Psoas muscle (tissue), 8 donors: ENCODE data around the gene IFIT2. TPM values are rescaled to one million over a fixed set of nuclear protein-coding genes. Genes with fewer than 3 reads are reported as not detected.
"Not testable (repeated sequence)": the region's sequence is repeated elsewhere in the genome, so short reads cannot be mapped to it uniquely, and the experiment has no call there.

Experiments used
- ATAC-seq, 4 donors: fragments of 200-7000 bp; cut with Tn5 transposase; one replicate each; pipeline ENCODE4 v1.9.1; 2020; ENCODE audit warnings: moderate library complexity in 3 of 4, mild to moderate bottlenecking in 2 of 4
- DNase-seq, 2 donors: peaks; one replicate each; pipeline ENCODE4 v3.0.0-alpha.2; 2020
- H3K27ac ChIP-seq: fragments of 200-600 bp; one replicate; pipeline ENCODE4 v1.8.0; 2022
- H3K27me3 ChIP-seq, 3 donors: fragments of 200-600 bp in 1 of 3; one replicate each; pipeline versions ENCODE4 v1.6.1 to v1.8.0; 2013 to 2022; ENCODE audit warnings: low read length in 2 of 3, mild to moderate bottlenecking in 2 of 3, moderate library complexity in 1 of 3; ENCODE audit not compliant: insufficient read depth in 3 of 3
- H3K36me3 ChIP-seq, 2 donors: fragments of 200-600 bp in 1 of 2; one replicate each; pipeline versions ENCODE4 v1.6.1 to v1.8.0; 2013 to 2022; ENCODE audit warnings: low read depth in 1 of 2, mild to moderate bottlenecking in 1 of 2, moderate library complexity in 1 of 2; ENCODE audit not compliant: insufficient read depth in 1 of 2
- H3K4me1 ChIP-seq: fragments of 200-600 bp; one replicate; pipeline ENCODE4 v1.8.0; 2022
- H3K4me3 ChIP-seq: fragments of 200-600 bp; one replicate; pipeline ENCODE4 v1.8.0; 2022; ENCODE audit warnings: mild to moderate bottlenecking
- H3K9me3 ChIP-seq: fragments of 200-600 bp; one replicate; pipeline ENCODE4 v1.8.0; 2022
- WGBS, 3 donors: extraction: QIAGEN DNeasy Blood & Tissue Kit; methylation state at CpG; one replicate each; pipeline versions ENCODE4 v1.1.6 to v1.1.7; 2013; 5-methylcytosine and 5-hydroxymethylcytosine counted together
- intact Hi-C, 2 donors: fragments of 100-400 bp; cut with DNase I; formaldehyde crosslinking; loops; one replicate each; pipeline versions ENCODE4 v1.11.0 to v1.14.2; 2022
- long read RNA-seq, 2 donors: library from polyadenylated mRNA; unstranded; transcript quantifications; one replicate each; pipeline ENCODE4 v2.0.0, GENCODE V29; 2021
- polyA plus RNA-seq, 3 donors: library from polyadenylated mRNA; stranded (reverse); fragments of 200-250 nt; gene quantifications; one replicate each; pipeline ENCODE4 v1.2.3, GENCODE V29; 2013
- total RNA-seq, 4 donors: library from RNA; stranded (reverse); fragmentation: NEBNext Ultra II Directional in 2 of 4; extraction: Animal tissue kit (Norgen Biotek cat#: 25700) in 2 of 4; gene quantifications; one replicate each; pipeline versions ENCODE4 v1.2.1 to v1.2.4, GENCODE V29; 2021 to 2023
- TF ChIP-seq, protein P1 (sequence below): fragments of 200-600 bp; IDR thresholded peaks from one replicate; pipeline ENCODE4 v1.8.0; 2022; ENCODE audit warnings: antibody characterized with exemption
- donor health status: healthy with polysubstance abuse.
- donor health status: DM: no; HTN: no; CAD: no; lungs with moderate emphysema.
- donor health status: Bipolar disorder and iron deficiency.
- donor health status: healthy.
- donor health status: DM: yes; HTN: yes; CAD: no.
- donor health status: DM: no; HTN: no; CAD: no.
- donor health status: DM: no; HTN: no; CAD: no.
- donor health status: DM: yes; HTN: yes; CAD: no.

Gene IFIT2, protein sequence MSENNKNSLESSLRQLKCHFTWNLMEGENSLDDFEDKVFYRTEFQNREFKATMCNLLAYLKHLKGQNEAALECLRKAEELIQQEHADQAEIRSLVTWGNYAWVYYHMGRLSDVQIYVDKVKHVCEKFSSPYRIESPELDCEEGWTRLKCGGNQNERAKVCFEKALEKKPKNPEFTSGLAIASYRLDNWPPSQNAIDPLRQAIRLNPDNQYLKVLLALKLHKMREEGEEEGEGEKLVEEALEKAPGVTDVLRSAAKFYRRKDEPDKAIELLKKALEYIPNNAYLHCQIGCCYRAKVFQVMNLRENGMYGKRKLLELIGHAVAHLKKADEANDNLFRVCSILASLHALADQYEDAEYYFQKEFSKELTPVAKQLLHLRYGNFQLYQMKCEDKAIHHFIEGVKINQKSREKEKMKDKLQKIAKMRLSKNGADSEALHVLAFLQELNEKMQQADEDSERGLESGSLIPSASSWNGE
- total RNA-seq: 1 to 10 TPM; 1.2 to 4.2 (median 1.6) TPM
- polyA plus RNA-seq: 1 to 10 TPM; 1.2 to 1.4 (median 1.3) TPM
- long read RNA-seq, donor 1, partial matches to known transcripts: 0 of 1 reads
- long read RNA-seq, donor 1, other reads (novel, unspliced or antisense): 0 of 1 reads
- long read RNA-seq, donor 2, partial matches to known transcripts: 0 of 5 reads
- long read RNA-seq, donor 2, other reads (novel, unspliced or antisense): 1 of 5 reads

DNA sequence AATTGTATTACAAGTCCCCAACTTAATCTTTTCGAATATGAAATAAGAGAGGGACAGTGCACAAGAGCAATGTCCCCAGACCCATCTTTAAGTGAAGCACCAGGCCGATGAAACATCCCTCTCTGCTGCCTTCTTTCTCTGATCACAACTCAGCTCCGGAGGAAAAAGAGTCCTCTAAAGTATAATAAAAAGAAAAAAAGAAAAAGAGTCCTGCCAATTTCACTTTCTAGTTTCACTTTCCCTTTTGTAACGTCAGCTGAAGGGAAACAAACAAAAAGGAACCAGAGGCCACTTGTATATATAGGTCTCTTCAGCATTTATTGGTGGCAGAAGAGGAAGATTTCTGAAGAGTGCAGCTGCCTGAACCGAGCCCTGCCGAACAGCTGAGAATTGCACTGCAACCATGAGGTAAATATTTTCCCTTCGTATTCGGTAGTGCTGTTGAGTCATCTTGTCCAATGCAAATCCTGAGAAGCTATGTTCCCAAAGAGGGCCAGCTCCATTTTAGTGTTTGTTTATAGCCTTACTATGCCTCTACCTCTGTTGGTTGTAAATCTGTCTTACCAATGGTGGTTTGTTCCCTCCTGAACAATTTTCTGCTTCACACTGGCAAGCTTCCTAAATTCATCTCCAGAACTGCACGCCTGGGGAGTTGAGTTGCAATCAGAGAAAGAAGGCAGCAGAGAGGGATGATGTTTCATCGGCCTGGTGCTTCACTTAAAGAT lies at the start of gene IFIT2:
Gene IFIT2 (plus strand): TSS at position 326 of the 725 bp plus-strand sequence. CDS start 78 bp downstream, at position 404.
- TF ChIP-seq, protein P1, sequence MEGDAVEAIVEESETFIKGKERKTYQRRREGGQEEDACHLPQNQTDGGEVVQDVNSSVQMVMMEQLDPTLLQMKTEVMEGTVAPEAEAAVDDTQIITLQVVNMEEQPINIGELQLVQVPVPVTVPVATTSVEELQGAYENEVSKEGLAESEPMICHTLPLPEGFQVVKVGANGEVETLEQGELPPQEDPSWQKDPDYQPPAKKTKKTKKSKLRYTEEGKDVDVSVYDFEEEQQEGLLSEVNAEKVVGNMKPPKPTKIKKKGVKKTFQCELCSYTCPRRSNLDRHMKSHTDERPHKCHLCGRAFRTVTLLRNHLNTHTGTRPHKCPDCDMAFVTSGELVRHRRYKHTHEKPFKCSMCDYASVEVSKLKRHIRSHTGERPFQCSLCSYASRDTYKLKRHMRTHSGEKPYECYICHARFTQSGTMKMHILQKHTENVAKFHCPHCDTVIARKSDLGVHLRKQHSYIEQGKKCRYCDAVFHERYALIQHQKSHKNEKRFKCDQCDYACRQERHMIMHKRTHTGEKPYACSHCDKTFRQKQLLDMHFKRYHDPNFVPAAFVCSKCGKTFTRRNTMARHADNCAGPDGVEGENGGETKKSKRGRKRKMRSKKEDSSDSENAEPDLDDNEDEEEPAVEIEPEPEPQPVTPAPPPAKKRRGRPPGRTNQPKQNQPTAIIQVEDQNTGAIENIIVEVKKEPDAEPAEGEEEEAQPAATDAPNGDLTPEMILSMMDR: no peak
- no peaks in the 10 kb centered on the region for H3K9me3 ChIP-seq
- peak within 1 kb of the TSS; percentile 92 for H3K27ac ChIP-seq
- DNase-seq: no peak
- peak; percentile 79 to 94 (median 89) for ATAC-seq
- peak within 1 kb of the TSS; percentile 70 for H3K4me3 ChIP-seq
- 1% methylated on average over 10 of the region's 10 CpGs for WGBS, 3 donors
- intact Hi-C loops: loop anchor here in 1 of 2 donors (2.0 kb wide), 1 partner anchor 27 kb away; no protein-coding TSS in a partner anchor
- H3K4me1 ChIP-seq: peaks cover 24% of the 10 kb centered on the region
- H3K27me3 ChIP-seq: no peaks in the 10 kb centered on the region
- H3K36me3 ChIP-seq: no peaks in the 10 kb centered on the region

DNA sequence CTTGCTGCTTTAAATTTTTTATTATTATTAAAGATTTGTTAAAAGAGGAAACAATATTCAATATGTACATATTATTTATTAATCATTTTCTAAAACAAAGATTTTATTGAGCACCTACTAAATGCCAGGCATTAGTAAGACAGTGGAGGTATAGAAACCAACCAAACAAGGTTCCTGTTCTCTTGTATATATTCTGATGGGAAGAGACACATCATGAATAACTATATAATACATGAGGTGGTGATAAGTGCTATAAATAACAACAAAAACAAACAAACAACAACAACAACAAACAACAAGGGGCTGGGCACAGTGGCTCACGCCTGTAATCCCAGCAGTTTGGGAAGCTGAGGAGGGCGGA lies 49.6 kb upstream of the IFIT2 start:
- H3K9me3 ChIP-seq: no peaks in the 10 kb centered on the region
- H3K36me3 ChIP-seq: no peaks in the 10 kb centered on the region
- peak overlapping the region; percentile 82 for H3K27ac ChIP-seq
- H3K4me1 ChIP-seq: peaks cover 9% of the 10 kb centered on the region
- 88 to 98% (median 93%) methylated on average over 2 of the region's 2 CpGs for WGBS, 3 donors
- intact Hi-C loops: no loop called here
- TF ChIP-seq, protein P1: no peak
- H3K27me3 ChIP-seq: no peaks in the 10 kb centered on the region
- ATAC-seq (no peak), DNase-seq (no peak)
- H3K4me3 ChIP-seq: peak overlapping the region; percentile 99

DNA sequence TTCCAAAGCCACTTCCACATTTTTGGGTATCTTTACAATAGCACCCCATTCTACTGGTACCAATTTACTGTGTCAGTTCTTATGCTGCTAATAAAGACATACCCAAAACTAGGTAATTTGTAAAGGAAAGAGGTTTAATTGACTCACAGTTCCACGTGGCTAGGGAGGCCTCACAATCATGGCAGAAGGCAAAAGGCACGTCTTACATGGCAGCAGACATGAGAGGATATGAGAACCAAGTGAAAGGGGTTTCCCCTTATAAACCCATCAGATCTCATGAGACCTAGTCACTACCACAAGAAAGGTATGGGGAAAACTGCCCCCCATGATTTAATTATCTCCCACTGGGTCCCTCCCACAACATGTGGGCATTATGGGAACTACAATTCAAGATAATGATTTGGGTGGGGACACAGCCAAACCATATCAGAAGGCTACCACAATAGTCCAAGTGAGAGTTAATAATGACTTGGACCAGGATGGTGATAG lies 46.7 kb upstream of the IFIT2 start:
- intact Hi-C loops: not testable (repeated sequence)
- WGBS, 3 donors: 73 to 85% (median 74%) methylated on average over 2 of the region's 2 CpGs

DNA sequence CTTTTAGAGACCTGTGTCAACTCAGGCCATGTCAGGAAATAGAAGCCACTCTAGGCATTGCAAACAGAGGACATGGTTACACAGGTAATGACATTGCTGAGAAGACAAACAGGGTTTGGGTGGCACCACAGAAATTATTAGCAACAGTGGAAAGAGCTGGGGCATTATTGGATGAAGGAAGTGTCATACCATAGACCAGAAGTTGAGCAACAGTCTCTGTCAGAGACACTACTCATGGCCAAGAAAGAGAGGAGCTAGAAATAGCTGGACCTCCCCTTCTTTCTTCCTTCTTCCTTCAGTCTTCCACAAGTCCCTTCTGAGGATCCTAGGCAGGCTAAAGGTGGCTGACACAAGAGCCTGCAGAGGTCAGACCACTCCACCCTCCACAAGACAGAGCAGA lies 46.1 kb upstream of the IFIT2 start:
- no peak overlapping the region for H3K27ac ChIP-seq
- H3K27me3 ChIP-seq: no peaks in the 10 kb centered on the region
- TF ChIP-seq, protein P1: no peak
- peaks cover 10% of the 10 kb centered on the region for H3K4me1 ChIP-seq
- H3K36me3 ChIP-seq: no peaks in the 10 kb centered on the region
- DNase-seq: no peak
- intact Hi-C loops: no loop called here
- no peak for ATAC-seq
- H3K4me3 ChIP-seq: no peak overlapping the region
- no peaks in the 10 kb centered on the region for H3K9me3 ChIP-seq

More for the DNA sequence above, 46.7 kb upstream of the IFIT2 start:
- not testable (repeated sequence) for H3K27ac ChIP-seq, H3K4me3 ChIP-seq, H3K4me1 ChIP-seq, H3K36me3 ChIP-seq, H3K27me3 ChIP-seq, ATAC-seq, H3K9me3 ChIP-seq, DNase-seq

DNA sequence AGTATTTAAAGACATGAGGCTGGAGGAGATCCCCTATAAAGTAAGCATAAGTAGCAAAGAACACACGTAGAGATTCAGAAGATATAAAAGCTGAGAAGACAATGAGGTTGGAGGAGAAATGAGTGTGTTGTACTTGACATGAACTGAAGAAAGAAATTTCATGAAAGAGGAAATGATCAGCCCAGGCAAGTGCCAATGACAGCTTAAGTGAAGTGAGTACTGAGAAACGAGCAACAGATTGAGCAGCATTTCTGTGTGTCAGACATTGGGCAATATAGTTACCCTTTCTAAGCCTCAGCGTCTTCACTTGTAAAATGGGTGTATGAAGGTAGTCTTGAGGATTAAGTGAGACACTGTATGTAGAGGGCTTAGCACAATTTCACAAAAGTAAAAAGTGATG lies 45.5 kb upstream of the IFIT2 start:
- 56 to 63% (median 60%) methylated on average over 3 of the region's 3 CpGs for WGBS, 3 donors

More for the DNA sequence above, 45.5 kb upstream of the IFIT2 start:
- intact Hi-C loops: no loop called here
- no peaks in the 10 kb centered on the region for H3K9me3 ChIP-seq
- H3K4me3 ChIP-seq: no peak overlapping the region
- peaks cover 9% of the 10 kb centered on the region for H3K4me1 ChIP-seq
- TF ChIP-seq, protein P1: no peak
- no peaks in the 10 kb centered on the region for H3K27me3 ChIP-seq
- no peak overlapping the region for H3K27ac ChIP-seq
- DNase-seq (no peak), ATAC-seq (no peak)
- no peaks in the 10 kb centered on the region for H3K36me3 ChIP-seq
